Islet of Langerhans (tissue), 1 donor: Measurements from ENCODE around the gene FGF14.
A peak's percentile ranks its signal among the peaks of the same experiment; 100 is the strongest.

Experiments used
- FAIRE-seq: peaks from one replicate; lab custom pipeline; 2011; peaks lifted over from hg19 to GRCh38; lab: Jason Lieb, UNC

FGF14 gene

GRCh38 chr13:101775267-101775666 is 626.6 kb downstream of the FGF14 start:
- no peak for FAIRE-seq

- FAIRE-seq: no peak
Measured at GRCh38 chr13:101774393-101774792, 627.5 kb downstream of the FGF14 start.

DNA sequence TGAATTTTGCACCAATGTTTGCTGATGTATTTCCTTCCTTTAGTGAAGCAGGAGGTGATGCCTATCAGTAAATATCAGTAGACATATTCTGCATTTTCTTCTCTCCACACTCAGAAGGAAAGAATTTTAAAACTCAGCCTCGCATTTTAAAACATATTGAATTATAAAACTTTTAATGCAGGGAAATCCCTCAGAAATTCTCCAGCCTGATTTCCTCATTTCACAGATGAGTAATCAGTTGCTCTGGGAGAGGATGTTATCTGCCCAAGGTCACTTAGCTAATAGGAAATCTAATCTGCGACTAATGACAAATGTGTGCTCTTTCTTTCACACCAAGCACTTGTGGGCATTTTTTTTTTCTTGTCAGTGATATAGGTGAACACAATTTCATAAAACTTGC is 628.8 kb downstream of the FGF14 start:
- peak; percentile 92 for FAIRE-seq

GRCh38 chr13:101767131-101767530 is 634.7 kb downstream of the FGF14 start:
- no peak for FAIRE-seq

DNA sequence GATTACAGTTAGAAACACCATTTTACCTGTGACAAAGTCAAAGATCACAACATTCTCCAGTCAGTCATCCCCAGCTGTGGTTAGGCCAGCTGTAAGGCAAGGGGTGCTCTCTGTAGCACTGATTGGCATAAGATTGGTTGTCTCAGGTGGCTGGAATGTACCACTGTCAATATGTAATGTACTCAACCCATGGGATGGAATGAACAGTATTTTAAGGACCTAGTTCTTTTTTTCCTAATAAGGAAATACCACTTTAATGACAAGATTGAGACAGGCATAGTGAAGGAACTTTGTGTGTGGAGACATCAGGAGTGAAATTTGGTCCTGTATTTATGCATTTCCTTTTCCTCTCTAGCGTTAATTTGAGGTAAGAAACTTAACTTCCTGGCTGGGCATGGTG is 638.7 kb downstream of the FGF14 start:
- FAIRE-seq: no peak

GRCh38 chr13:101757446-101758039 is 644.3 kb downstream of the FGF14 start:
- FAIRE-seq: peak; percentile 99

- FAIRE-seq: no peak
Measured at GRCh38 chr13:101755228-101755887, 646.5 kb downstream of the FGF14 start.

- peak; percentile 41 for FAIRE-seq
Measured at GRCh38 chr13:101752432-101752831, 649.4 kb downstream of the FGF14 start.

GRCh38 chr13:101751488-101751887 is 650.4 kb downstream of the FGF14 start:
- peak; percentile 5 for FAIRE-seq

DNA sequence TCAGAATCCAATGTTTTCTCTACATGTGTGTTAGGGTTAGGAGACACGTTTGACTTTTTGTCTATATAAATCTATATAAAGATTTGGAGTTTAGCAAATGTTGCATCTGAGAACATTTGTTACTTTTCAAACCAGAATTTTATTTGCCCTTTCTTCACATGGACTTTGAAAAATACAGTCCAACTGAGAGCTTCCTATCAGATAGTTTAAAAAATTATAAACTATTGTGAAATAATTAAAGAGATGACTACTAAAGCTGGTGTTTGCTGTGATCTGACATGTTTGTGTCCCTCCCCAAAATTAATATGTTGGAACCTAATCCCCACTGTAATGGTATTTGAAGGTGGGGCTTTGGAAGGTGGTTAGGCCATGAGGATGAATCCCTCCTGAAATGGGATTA is 652.3 kb downstream of the FGF14 start:
- FAIRE-seq: no peak

DNA sequence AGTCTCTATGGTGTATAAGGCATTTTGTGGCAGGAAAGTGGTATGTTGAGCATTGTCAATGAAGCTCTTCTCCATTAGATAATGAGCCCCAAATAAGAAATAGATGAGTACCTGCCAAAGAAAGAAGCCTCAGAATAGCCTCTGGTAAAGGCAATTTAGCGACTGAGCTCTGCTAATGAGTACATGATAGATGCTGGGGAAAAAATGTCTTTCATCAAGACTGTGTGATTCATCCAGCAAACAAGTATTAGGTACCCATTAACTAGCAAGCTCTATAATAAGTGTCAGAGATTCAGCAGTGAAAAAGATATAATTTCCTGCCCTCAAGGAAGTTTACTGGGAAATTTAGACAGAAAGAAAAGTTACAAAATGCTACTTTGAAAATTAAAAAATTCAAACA is 654.8 kb downstream of the FGF14 start:
- peak; percentile 100 for FAIRE-seq

- no peak for FAIRE-seq
Measured at GRCh38 chr13:101746513-101746912, 655.3 kb downstream of the FGF14 start.

DNA sequence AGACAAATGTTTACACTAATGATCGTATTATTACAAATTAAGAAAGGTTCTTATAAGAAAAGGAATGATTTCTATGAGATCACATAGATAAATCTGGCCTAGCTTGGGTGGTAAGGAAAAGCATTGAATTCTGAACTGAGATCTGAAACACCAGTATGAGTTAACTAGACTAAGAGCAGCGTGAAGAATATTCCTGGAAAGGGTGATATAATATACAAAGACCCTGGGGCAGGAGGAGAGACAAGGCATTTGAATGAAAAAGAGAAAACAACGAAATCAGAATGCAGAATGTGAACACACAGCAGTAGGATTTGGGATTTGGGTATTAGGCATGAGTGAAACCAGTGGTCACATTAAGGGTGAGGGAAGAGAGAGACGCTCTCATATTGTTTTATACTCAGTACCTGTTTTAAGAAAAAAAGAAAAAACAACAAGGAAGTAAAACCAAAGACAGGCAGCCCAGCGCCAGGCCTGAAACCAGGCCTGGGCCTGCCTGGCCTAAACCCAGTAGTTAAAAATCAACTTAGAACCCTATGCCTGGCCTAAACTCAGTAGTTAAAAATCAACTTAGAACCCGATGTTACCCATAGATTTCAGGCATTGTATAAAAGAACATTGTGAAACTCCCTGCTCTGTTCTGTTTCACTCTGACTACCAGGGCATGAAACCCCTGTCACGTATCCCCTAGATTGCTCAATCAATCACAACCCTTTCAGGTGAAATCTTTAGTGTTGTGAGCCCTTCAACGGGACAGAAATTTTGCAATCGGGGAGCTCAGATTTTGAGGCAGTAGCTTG is 662.3 kb downstream of the FGF14 start:
- FAIRE-seq: peak; percentile 9

GRCh38 chr13:101738336-101738735 is 663.5 kb downstream of the FGF14 start:
- FAIRE-seq: no peak

DNA sequence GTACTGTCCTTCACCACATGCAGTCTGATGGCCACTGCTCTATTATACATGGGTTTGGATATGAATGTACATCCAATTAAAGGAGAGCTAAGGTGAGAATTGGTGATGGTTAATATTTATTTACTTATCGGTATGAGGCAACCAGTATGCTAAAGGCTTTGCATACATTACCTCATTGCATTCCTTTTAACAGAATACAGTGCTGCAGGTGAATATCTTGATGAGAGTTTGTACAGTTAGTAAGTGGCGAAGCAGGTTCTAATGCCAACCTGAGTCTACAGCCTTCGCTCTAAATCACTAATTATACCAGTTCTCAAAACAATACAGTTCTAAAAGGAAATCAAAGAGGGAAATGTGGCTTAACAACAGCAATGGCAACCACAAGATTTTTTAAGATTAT is 665.3 kb downstream of the FGF14 start:
- no peak for FAIRE-seq

- FAIRE-seq: peak; percentile 90
Measured at GRCh38 chr13:101730420-101731000, 671.3 kb downstream of the FGF14 start.

GRCh38 chr13:101728615-101729014 is 673.2 kb downstream of the FGF14 start:
- FAIRE-seq: no peak

- FAIRE-seq: no peak
Measured at GRCh38 chr13:101728021-101728420, 673.8 kb downstream of the FGF14 start.

- no peak for FAIRE-seq
Measured at GRCh38 chr13:101727118-101727517, 674.7 kb downstream of the FGF14 start.

DNA sequence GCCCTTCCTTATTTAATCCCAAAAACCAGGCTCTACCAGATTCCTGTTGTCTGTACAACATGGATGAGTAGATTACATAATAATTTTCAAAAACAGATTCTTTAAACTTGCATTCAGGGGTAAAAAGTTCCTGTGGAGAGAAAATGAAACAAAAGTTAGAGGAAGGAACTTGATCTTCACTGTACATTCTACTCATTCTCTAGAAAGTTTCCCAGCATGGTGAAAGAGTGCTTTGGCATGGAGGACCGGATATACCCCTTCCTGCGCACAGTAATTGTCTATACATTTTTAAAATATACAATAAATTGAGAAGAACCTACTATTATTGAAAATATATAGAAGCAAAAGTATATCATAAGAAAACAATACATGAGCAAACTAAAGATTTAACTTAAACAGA is 675.2 kb downstream of the FGF14 start:
- no peak for FAIRE-seq

DNA sequence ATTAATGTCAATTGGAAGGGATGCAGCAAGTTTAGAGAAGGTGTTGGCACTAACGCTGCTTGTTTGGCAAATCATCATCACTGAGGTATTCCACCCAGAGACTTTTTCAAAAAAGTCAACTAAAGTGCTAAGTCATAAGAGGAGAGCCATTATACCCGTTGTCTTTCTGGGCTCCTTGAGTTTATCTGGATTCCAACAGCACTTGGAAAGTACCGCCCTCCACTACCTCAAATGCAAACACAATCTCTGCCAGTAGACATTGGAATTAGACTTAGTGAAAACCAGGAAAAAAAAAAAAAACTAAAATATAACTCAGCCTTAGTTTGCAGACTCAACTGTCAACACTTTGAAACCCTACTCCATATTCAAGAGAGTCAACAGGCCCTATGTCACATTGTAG is 683.4 kb downstream of the FGF14 start:
- FAIRE-seq: no peak

GRCh38 chr13:101717353-101717752 is 684.5 kb downstream of the FGF14 start:
- no peak for FAIRE-seq

DNA sequence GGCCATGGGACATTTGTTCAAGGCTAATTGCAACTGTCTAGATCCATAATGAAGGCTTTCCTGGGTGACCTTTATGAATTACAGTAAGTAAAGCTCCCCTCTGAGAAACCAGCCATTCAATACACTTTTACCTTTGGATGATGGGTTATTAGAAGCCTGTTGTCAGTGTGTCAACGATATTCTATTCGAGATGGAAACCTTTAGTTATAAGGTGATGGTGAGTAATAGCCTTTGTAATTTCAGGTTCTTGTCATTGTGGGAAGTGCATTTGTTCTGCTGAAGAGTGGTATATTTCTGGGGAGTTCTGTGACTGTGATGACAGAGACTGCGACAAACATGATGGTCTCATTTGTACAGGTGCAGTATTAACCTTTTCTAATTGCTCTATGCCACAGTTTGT is 687.7 kb downstream of the FGF14 start:
- no peak for FAIRE-seq
